ENCODE data around the gene KCNH2.

DNA sequence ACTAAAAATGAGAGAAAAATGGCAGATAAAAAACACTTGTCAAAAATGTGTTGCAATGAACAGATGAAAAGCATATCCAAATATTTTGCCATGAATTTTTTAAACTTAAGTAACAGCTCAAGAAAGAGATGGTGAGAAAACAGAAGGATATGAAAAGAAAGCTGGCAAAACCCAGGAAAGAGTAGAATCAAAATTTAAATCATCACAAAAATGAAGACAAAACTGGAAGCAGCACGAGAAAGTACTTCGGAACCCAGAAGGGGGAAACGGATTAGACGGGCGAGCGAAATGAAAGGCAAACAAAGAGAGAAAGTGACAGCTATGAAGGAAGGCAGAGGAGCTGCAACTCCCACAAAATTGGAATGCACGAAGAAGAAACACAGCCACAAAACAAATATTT is 60.2 kb downstream of the KCNH2 start:
- TF ChIP-seq POLR2AphosphoS5 (IDR thresholded peaks at IDR 0.05; ENCODE audit: low read depth), result no peak
- TF ChIP-seq EZH2phosphoT487 (IDR thresholded peaks at IDR 0.05; ENCODE audit: unreplicated experiment), result no peak
- TF ChIP-seq, protein P1, sequence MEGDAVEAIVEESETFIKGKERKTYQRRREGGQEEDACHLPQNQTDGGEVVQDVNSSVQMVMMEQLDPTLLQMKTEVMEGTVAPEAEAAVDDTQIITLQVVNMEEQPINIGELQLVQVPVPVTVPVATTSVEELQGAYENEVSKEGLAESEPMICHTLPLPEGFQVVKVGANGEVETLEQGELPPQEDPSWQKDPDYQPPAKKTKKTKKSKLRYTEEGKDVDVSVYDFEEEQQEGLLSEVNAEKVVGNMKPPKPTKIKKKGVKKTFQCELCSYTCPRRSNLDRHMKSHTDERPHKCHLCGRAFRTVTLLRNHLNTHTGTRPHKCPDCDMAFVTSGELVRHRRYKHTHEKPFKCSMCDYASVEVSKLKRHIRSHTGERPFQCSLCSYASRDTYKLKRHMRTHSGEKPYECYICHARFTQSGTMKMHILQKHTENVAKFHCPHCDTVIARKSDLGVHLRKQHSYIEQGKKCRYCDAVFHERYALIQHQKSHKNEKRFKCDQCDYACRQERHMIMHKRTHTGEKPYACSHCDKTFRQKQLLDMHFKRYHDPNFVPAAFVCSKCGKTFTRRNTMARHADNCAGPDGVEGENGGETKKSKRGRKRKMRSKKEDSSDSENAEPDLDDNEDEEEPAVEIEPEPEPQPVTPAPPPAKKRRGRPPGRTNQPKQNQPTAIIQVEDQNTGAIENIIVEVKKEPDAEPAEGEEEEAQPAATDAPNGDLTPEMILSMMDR (conservative IDR thresholded peaks at IDR 0.05; ENCODE audit: low read depth in 2 of 2), result no peak
- TF ChIP-seq, protein P2, sequence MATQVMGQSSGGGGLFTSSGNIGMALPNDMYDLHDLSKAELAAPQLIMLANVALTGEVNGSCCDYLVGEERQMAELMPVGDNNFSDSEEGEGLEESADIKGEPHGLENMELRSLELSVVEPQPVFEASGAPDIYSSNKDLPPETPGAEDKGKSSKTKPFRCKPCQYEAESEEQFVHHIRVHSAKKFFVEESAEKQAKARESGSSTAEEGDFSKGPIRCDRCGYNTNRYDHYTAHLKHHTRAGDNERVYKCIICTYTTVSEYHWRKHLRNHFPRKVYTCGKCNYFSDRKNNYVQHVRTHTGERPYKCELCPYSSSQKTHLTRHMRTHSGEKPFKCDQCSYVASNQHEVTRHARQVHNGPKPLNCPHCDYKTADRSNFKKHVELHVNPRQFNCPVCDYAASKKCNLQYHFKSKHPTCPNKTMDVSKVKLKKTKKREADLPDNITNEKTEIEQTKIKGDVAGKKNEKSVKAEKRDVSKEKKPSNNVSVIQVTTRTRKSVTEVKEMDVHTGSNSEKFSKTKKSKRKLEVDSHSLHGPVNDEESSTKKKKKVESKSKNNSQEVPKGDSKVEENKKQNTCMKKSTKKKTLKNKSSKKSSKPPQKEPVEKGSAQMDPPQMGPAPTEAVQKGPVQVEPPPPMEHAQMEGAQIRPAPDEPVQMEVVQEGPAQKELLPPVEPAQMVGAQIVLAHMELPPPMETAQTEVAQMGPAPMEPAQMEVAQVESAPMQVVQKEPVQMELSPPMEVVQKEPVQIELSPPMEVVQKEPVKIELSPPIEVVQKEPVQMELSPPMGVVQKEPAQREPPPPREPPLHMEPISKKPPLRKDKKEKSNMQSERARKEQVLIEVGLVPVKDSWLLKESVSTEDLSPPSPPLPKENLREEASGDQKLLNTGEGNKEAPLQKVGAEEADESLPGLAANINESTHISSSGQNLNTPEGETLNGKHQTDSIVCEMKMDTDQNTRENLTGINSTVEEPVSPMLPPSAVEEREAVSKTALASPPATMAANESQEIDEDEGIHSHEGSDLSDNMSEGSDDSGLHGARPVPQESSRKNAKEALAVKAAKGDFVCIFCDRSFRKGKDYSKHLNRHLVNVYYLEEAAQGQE (IDR thresholded peaks at IDR 0.05; ENCODE audit: unreplicated experiment), result no peak
- no peak for TF ChIP-seq EZH2 (IDR thresholded peaks at IDR 0.05; ENCODE audit: low read depth, unreplicated experiment)

Measured in GM23338 (cell line).